HG03060 (cell line): ENCODE data around the gene ABHD17B.

ENCODE experiments used
- ATAC-seq: cut with Tn5 transposase; IDR thresholded peaks from one replicate; pipeline ENCODE4 v1.9.1; 2021; ENCODE audit warnings: low read depth, moderate number of reproducible peaks; ENCODE audit not compliant: unreplicated experiment

The ABHD17B gene

GRCh38 chr9:71879644-71880174 is 31.3 kb downstream of the ABHD17B start:
- no peak for ATAC-seq

GRCh38 chr9:71878327-71879274 is 32.4 kb downstream of the ABHD17B start:
- no peak for ATAC-seq

DNA sequence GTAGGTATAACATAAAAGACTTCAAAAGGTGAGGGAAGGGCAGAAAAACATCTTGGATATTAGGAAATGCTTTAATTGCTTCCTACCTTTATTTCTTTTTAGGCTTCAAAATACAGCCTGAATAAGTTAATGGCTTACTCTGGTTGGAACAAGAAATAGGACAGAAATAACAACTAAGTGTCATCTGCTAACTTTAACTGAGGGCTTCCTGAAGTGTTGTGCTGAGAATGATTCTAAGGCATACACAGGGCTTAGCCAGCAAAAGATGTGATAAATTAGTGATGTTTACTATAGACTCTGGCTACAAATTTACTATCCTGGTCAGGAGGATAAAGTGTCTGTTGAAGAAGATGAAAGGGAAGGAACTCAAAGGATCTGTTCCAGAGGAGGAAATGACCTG is 34.2 kb downstream of the ABHD17B start:
- ATAC-seq, result no peak

GRCh38 chr9:71876106-71876505 is 34.9 kb downstream of the ABHD17B start:
- no peak for ATAC-seq

DNA sequence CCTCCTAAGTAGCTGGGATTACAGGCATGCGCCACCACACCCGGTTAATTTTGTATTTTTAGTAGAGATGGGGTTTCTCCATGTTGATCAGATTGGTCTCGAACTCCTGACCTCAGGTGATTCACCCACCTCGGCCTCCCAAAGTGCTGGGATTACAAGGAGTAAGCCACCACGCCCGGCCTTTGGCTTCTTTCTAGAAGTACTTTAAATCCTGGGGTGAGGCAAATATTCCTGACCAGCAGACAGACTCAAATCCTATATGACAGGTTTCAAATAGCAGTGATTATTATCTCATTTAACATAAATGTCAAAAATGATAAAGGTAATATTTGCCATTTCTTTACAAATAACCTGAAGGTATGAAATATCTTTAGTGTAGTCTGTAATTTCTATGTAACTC is 35.6 kb downstream of the ABHD17B start:
- no peak for ATAC-seq

- no peak for ATAC-seq
These were observed 47.4 kb downstream of the ABHD17B start for GRCh38 chr9:71863631-71864030.

DNA sequence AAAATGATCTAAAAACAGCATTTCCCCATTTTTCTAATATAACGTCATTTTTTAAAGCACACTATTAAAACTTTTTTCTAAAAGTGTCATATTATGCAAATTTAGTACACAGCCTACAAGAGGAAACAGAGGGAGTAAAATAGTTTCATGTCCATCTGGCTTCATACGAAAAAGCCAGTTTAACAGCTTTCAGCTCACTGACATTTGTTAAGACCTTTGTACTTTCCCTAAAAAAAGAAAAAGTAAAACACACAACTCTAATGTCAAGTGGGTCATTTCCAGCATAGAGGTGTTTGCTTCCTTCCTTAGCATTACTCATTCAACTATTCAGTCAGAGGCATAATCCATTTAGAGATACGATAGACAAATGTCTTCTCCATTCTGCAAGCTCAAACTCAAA is 49.4 kb downstream of the ABHD17B start:
- ATAC-seq, result no peak

DNA sequence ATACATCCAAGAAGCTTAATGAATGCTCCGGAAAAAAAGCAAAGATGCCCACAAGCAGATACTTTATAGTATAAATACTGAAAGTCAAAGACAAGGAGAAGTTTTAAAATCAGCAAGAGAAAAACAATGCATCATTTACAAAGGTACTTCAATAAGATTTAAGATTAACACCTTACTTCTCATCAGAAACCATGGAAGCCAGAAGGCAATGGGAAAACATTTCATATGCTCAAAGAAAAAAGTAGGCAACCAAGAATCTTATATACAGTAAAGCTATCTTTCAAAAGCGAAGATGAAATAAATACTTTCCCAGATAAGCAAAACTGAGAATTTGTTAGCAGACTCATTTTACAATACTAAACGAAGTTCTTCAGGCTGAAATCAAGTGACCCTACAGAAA is 51.1 kb downstream of the ABHD17B start:
- ATAC-seq, result no peak

- ATAC-seq, result peak; percentile 80
These were observed 52.2 kb downstream of the ABHD17B start for GRCh38 chr9:71858812-71859211.

DNA sequence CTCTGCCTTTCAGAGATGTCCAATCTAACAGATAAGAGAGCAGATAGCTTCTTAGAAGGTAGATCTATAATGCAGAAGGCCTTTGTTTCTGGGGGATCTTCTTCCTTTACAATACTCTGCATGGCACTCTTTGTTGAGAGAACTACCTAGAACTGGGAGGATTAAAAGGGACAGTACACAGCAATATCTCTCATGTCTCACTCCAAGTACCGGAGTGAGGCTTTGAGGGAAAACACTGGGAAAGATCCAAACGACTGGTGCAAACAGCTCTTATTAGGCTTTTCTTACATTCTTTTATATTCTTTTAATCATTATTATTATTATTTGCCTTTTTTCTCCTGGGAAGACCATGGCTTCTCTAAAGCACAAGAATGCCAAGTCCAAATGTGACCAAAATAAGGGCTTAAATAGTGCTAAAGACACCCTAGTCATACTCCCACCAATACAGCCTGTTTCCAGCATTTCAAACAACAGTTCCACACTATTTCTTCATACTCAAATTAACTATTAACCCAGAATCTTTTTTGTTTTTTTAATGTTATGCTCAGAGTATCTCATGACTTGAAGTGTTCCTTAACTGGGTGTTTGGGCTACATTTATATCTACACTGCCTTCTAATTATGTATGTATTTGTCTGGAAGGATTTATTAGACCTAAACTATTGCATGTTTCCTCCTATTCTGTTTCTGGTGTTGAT is 52.7 kb downstream of the ABHD17B start:
- ATAC-seq, result no peak

- ATAC-seq, result no peak
These were observed 53.8 kb downstream of the ABHD17B start for GRCh38 chr9:71857159-71857558.

GRCh38 chr9:71854811-71855210 is 56.2 kb downstream of the ABHD17B start:
- no peak for ATAC-seq

GRCh38 chr9:71853084-71853483 is 57.9 kb downstream of the ABHD17B start:
- no peak for ATAC-seq

GRCh38 chr9:71850996-71851395 is 60.0 kb downstream of the ABHD17B start:
- no peak for ATAC-seq

DNA sequence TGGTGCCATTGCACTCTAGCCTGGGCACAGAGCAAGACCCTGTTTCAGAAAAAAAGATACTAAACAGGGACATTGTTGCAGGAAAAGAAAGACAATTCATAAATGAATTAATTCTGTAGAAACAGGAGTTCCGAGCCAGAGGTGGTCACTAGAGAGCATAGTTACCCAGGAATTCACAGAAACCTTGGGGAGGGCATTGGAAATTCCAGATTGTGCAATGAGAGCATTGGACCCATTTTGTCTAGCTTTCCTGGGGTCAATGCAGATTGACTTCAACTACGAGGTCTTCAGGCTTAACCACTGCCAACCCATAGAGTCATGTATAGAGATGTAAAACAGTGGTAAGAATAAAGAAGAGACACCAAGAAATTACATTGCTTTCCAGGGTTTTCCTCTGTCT is 63.1 kb downstream of the ABHD17B start:
- ATAC-seq, result no peak

DNA sequence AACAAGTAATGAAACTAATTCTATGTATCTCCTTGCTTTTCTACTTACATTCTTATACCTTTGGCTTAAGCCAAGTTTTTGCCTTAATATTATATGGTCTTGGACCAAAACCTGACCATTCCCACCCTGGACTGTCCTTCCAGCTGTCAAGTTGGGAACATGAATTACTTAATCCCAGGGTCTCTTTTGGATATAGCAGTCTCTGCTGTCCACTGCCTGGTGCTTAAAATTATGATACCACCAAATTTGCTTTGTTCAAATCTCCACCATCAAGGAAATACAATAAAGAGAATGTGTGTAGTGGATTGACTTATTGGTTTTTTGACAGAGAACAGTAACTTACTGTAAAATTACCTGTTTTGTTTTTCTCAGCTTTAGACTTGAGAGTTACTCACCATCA is 66.2 kb downstream of the ABHD17B start:
- ATAC-seq, result no peak

DNA sequence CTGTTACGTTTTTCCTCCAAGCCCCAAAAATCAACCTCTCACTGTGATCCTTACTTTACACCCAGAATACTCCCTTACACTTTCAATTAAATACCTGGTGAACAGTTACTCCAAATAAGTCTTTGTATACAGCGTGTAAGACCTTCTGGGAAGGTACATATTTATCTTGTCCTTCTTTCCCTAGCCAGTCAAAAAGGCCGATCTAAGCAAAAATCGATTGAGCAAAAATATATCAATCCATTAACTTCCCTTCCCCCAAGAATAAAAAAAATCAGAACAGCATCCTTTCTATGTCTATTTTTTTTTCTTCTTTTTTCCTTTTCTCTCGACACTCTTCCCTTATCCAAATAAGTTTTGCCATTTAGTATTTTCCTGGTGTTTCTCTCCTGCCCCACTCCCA is 71.3 kb downstream of the ABHD17B start:
- ATAC-seq, result no peak

GRCh38 chr9:71835596-71835995 is 75.4 kb downstream of the ABHD17B start:
- no peak for ATAC-seq

- no peak for ATAC-seq
These were observed 80.1 kb downstream of the ABHD17B start for GRCh38 chr9:71830929-71831328.

- no peak for ATAC-seq
These were observed 80.8 kb downstream of the ABHD17B start for GRCh38 chr9:71830153-71830552.

DNA sequence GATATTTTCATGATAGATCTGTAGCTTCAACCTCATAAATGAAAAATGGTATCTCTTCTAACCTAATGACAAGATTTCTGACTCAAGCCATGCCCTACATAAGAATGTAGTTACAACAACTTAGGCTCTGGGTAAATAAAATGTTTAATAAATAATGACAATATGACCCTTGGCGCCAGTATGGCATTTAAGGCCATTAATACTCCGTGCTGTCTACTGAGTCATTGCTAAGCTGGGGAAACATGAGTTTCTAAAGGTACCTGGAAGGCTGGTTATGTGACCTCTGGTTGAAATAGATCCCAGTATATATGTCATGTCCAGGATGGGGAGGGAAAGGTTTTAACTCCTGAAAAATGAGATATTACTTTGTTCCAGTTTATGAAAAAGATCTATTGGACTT is 84.7 kb downstream of the ABHD17B start:
- ATAC-seq, result no peak

GRCh38 chr9:71824257-71824656 is 86.7 kb downstream of the ABHD17B start:
- ATAC-seq, result no peak
